Mesenchymal stem cell (in vitro differentiated cells and primary cell): ENCODE measurements around the gene ATP9A.

Experiments
- DNase-seq: peaks from one replicate; pipeline ENCODE4 v3.0.0-alpha.2; 2013
- H2AFZ ChIP-seq: one replicate; pipeline ENCODE4 v1.6.1; 2013; ENCODE audit warnings: low read depth, mild to moderate bottlenecking, control low read depth, inconsistent platforms, low read length, moderate library complexity
- H2AK5ac ChIP-seq: 2 replicates; pipeline ENCODE4 v1.6.1; 2013; ENCODE audit warnings: low read length, moderate library complexity, mild to moderate bottlenecking, inconsistent platforms; ENCODE audit not compliant: severe bottlenecking
- H2BK120ac ChIP-seq: one replicate; pipeline ENCODE4 v1.6.1; 2013; ENCODE audit warnings: low read depth, mild to moderate bottlenecking, inconsistent platforms, low read length, moderate library complexity
- H2BK12ac ChIP-seq, 2 experiments: one replicate each; pipeline ENCODE4 v1.6.1; 2013; ENCODE audit warnings: inconsistent platforms in 2 of 2, low read length in 2 of 2, mild to moderate bottlenecking in 2 of 2, moderate library complexity in 2 of 2, control low read depth in 1 of 2
- H2BK15ac ChIP-seq: one replicate; pipeline ENCODE4 v1.6.1; 2013; ENCODE audit warnings: mild to moderate bottlenecking, low read depth, inconsistent platforms; ENCODE audit not compliant: poor library complexity, severe bottlenecking
- H2BK5ac ChIP-seq: 2 replicates; pipeline ENCODE4 v1.6.1; 2013; ENCODE audit warnings: low read depth, mild to moderate bottlenecking, low read length, control low read depth, inconsistent platforms; ENCODE audit not compliant: poor library complexity, severe bottlenecking
- H3K14ac ChIP-seq, 2 experiments: one replicate each; pipeline ENCODE4 v1.6.1; 2013; ENCODE audit warnings: inconsistent platforms in 2 of 2, low read length in 2 of 2, control low read depth in 1 of 2, mild to moderate bottlenecking in 1 of 2, moderate library complexity in 1 of 2
- H3K18ac ChIP-seq, 2 experiments: one replicate each; pipeline ENCODE4 v1.6.1; 2013; ENCODE audit warnings: inconsistent platforms in 2 of 2, low read length in 2 of 2, control low read depth in 1 of 2, low read depth in 1 of 2, mild to moderate bottlenecking in 1 of 2
- H3K23ac ChIP-seq, 2 experiments: one replicate each; pipeline ENCODE4 v1.6.1; 2013; ENCODE audit warnings: inconsistent platforms in 2 of 2, low read length in 2 of 2, mild to moderate bottlenecking in 2 of 2, moderate library complexity in 2 of 2, control low read depth in 1 of 2
- H3K27ac ChIP-seq: 2 replicates; pipeline ENCODE4 v1.5.1; 2013; ENCODE audit warnings: mild to moderate bottlenecking, moderate library complexity, low read length, control low read depth, inconsistent platforms; ENCODE audit not compliant: poor library complexity, severe bottlenecking
- H3K27me3 ChIP-seq, 2 experiments: 2 replicates each; pipeline versions ENCODE4 v1.6.1 to v1.7.0; 2013; ENCODE audit warnings: low read length in 2 of 2, mild to moderate bottlenecking in 2 of 2, moderate library complexity in 2 of 2, control low read depth in 1 of 2, inconsistent platforms in 1 of 2; ENCODE audit not compliant: control insufficient read depth in 1 of 2, insufficient read depth in 1 of 2
- H3K36me3 ChIP-seq, 2 experiments: 2 replicates each; pipeline versions ENCODE4 v1.6.1 to v1.7.0; 2013; ENCODE audit warnings: low read length in 2 of 2, control low read depth in 1 of 2, inconsistent platforms in 1 of 2, low read depth in 1 of 2, mild to moderate bottlenecking in 1 of 2; ENCODE audit not compliant: insufficient read depth in 2 of 2, control insufficient read depth in 1 of 2
- H3K4ac ChIP-seq, 2 experiments: one replicate each; pipeline ENCODE4 v1.6.1; 2013; ENCODE audit warnings: inconsistent platforms in 2 of 2, low read length in 2 of 2, mild to moderate bottlenecking in 2 of 2, moderate library complexity in 2 of 2, control low read depth in 1 of 2, low read depth in 1 of 2
- H3K4me1 ChIP-seq: 2 replicates; pipeline ENCODE4 v1.6.1; 2013; ENCODE audit warnings: low read depth, low read length, control low read depth; ENCODE audit not compliant: control insufficient read depth, insufficient read depth
- H3K4me2 ChIP-seq: 2 replicates; pipeline ENCODE4 v1.6.1; 2013; ENCODE audit warnings: low read length, mild to moderate bottlenecking, inconsistent platforms; ENCODE audit not compliant: poor library complexity, severe bottlenecking
- H3K4me3 ChIP-seq, 2 experiments: 2 replicates each; pipeline versions ENCODE4 v1.5.1 to v1.7.0; 2013; ENCODE audit warnings: low read length in 2 of 2, mild to moderate bottlenecking in 2 of 2, control low read depth in 1 of 2, low read depth in 1 of 2; ENCODE audit not compliant: insufficient read depth in 1 of 2
- H3K79me1 ChIP-seq: replicated peaks from 2 replicates; pipeline ENCODE4 v1.6.1; 2013; ENCODE audit warnings: mild to moderate bottlenecking, control low read depth, low read length, inconsistent platforms; ENCODE audit not compliant: poor library complexity, severe bottlenecking
- H3K9ac ChIP-seq: 2 replicates; pipeline ENCODE4 v1.7.0; 2013; ENCODE audit warnings: mild to moderate bottlenecking, low read length, moderate library complexity
- H3K9me3 ChIP-seq: 2 replicates; pipeline ENCODE4 v1.7.0; 2013; ENCODE audit warnings: mild to moderate bottlenecking, low read length; ENCODE audit not compliant: control insufficient read depth
- H4K8ac ChIP-seq: one replicate; pipeline ENCODE4 v1.6.1; 2013; ENCODE audit warnings: inconsistent platforms, mild to moderate bottlenecking, low read length, moderate library complexity
- H4K91ac ChIP-seq: one replicate; pipeline ENCODE4 v1.6.1; 2013; ENCODE audit warnings: mild to moderate bottlenecking, low read length, inconsistent platforms
- WGBS: methylation state at CpG from one replicate; pipeline ENCODE4 v1.1.7; 2013; ENCODE audit warnings: mixed read lengths; 5-methylcytosine and 5-hydroxymethylcytosine counted together

Gene ATP9A

GRCh38 chr20:51592564-51592963 is 175.6 kb downstream of the ATP9A start:
- H3K4me1 ChIP-seq: no peaks in the 10 kb centered on the region
- H3K9ac ChIP-seq: no peak overlapping the region
- H3K79me1 ChIP-seq: no peaks in the 10 kb centered on the region
- no peaks in the 10 kb centered on the region for H3K27me3 ChIP-seq
- no peak overlapping the region for H3K23ac ChIP-seq
- no peak overlapping the region for H2AK5ac ChIP-seq
- H3K36me3 ChIP-seq: peaks cover 0 to 5% of the 10 kb centered on the region in 2 experiments
- H3K27ac ChIP-seq: no peak overlapping the region
- H2BK15ac ChIP-seq: no peak overlapping the region
- H3K4me3 ChIP-seq: no peak overlapping the region
- H2BK12ac ChIP-seq: no peak overlapping the region
- H3K4ac ChIP-seq: no peak overlapping the region
- H2BK120ac ChIP-seq: no peak overlapping the region
- WGBS: 96% methylated on average over 8 of the region's 8 CpGs
- no peak overlapping the region for H3K4me2 ChIP-seq
- H2AFZ ChIP-seq: no peak overlapping the region
- H4K8ac ChIP-seq: no peak overlapping the region
- H3K14ac ChIP-seq: no peak overlapping the region
- H3K18ac ChIP-seq: no peak overlapping the region
- no peak overlapping the region for H4K91ac ChIP-seq
- H2BK5ac ChIP-seq: no peak overlapping the region
- H3K9me3 ChIP-seq: no peaks in the 10 kb centered on the region
- no peak for DNase-seq

- H3K4ac ChIP-seq: no peak overlapping the region
- H2BK5ac ChIP-seq: no peak overlapping the region
- H4K8ac ChIP-seq: no peak overlapping the region
- no peak overlapping the region for H2AFZ ChIP-seq
- no peaks in the 10 kb centered on the region for H3K27me3 ChIP-seq
- 96% methylated on average over 8 of the region's 10 CpGs for WGBS
- H3K18ac ChIP-seq: no peak overlapping the region
- H2AK5ac ChIP-seq: no peak overlapping the region
- no peak overlapping the region for H3K4me3 ChIP-seq
- H2BK120ac ChIP-seq: no peak overlapping the region
- no peak overlapping the region for H3K27ac ChIP-seq
- no peaks in the 10 kb centered on the region for H3K9me3 ChIP-seq
- peaks cover 0 to 2% of the 10 kb centered on the region in 2 experiments for H3K36me3 ChIP-seq
- no peak overlapping the region for H3K4me2 ChIP-seq
- no peak overlapping the region for H3K23ac ChIP-seq
- no peak overlapping the region for H4K91ac ChIP-seq
- H3K9ac ChIP-seq: no peak overlapping the region
- no peak for DNase-seq
- no peak overlapping the region for H3K14ac ChIP-seq
- no peak overlapping the region for H2BK12ac ChIP-seq
- no peak overlapping the region for H2BK15ac ChIP-seq
- no peaks in the 10 kb centered on the region for H3K79me1 ChIP-seq
- no peaks in the 10 kb centered on the region for H3K4me1 ChIP-seq
Measured at GRCh38 chr20:51591871-51592270, 176.3 kb downstream of the ATP9A start.

GRCh38 chr20:51588762-51589161 is 179.4 kb downstream of the ATP9A start:
- Histone ChIP-seq H2BK120ac (no peak overlapping the region), H3K36me3 (no peaks in the 10 kb centered on the region)

GRCh38 chr20:51587145-51587544 is 181.0 kb downstream of the ATP9A start:
- no peak overlapping the region for H3K9ac ChIP-seq
- H3K4me1 ChIP-seq: no peaks in the 10 kb centered on the region
- DNase-seq: no peak
- H3K18ac ChIP-seq: no peak overlapping the region
- no peak overlapping the region for H4K91ac ChIP-seq
- H3K27ac ChIP-seq: no peak overlapping the region
- no peak overlapping the region for H3K14ac ChIP-seq
- no peak overlapping the region for H2AK5ac ChIP-seq
- no peak overlapping the region for H2BK12ac ChIP-seq
- H3K9me3 ChIP-seq: no peaks in the 10 kb centered on the region
- no peak overlapping the region for H2BK120ac ChIP-seq
- H3K4ac ChIP-seq: no peak overlapping the region
- no peak overlapping the region for H3K23ac ChIP-seq
- H3K36me3 ChIP-seq: no peaks in the 10 kb centered on the region
- no peak overlapping the region for H2BK15ac ChIP-seq
- no peak overlapping the region for H3K4me3 ChIP-seq
- H3K79me1 ChIP-seq: no peaks in the 10 kb centered on the region
- H3K27me3 ChIP-seq: no peaks in the 10 kb centered on the region
- H3K4me2 ChIP-seq: no peak overlapping the region
- 93% methylated on average over 3 of the region's 4 CpGs for WGBS
- H4K8ac ChIP-seq: no peak overlapping the region
- H2BK5ac ChIP-seq: no peak overlapping the region
- no peak overlapping the region for H2AFZ ChIP-seq

More at GRCh38 chr20:51588762-51589161, 179.4 kb downstream of the ATP9A start:
- H3K23ac ChIP-seq: no peak overlapping the region
- no peak overlapping the region for H3K9ac ChIP-seq
- no peak overlapping the region for H3K4me3 ChIP-seq
- no peak overlapping the region for H3K4ac ChIP-seq
- no peak for DNase-seq
- no peaks in the 10 kb centered on the region for H3K79me1 ChIP-seq
- no peak overlapping the region for H3K27ac ChIP-seq
- H2BK5ac ChIP-seq: no peak overlapping the region
- H2BK12ac ChIP-seq: no peak overlapping the region
- H2BK15ac ChIP-seq: no peak overlapping the region
- no peak overlapping the region for H3K18ac ChIP-seq
- H3K14ac ChIP-seq: no peak overlapping the region
- H2AFZ ChIP-seq: no peak overlapping the region
- no peak overlapping the region for H2AK5ac ChIP-seq
- no peaks in the 10 kb centered on the region for H3K9me3 ChIP-seq
- H3K4me1 ChIP-seq: no peaks in the 10 kb centered on the region
- no peak overlapping the region for H4K91ac ChIP-seq
- H3K4me2 ChIP-seq: no peak overlapping the region
- 96% methylated on average over 3 of the region's 3 CpGs for whole genome bisulfite sequencing
- no peak overlapping the region for H4K8ac ChIP-seq
- no peaks in the 10 kb centered on the region for H3K27me3 ChIP-seq
